OCI-LY3 (cell line): ENCODE measurements around the gene S100P.
A peak's percentile ranks its signal among the peaks of the same experiment; 100 is the strongest.

ENCODE experiments used
- H2AFZ ChIP-seq: fragments of 200-600, 300-600 bp; shearing (Covaris generic); 2 replicates; pipeline ENCODE4 v1.6.0; 2014; ENCODE audit warnings: antibody characterized with exemption, low read depth, low read length
- H3K27ac ChIP-seq: fragments of 200-600, 300-600 bp; sonication (generic); 2 replicates; pipeline ENCODE4 v1.5.1; 2014; ENCODE audit warnings: mild to moderate bottlenecking, low read length, moderate library complexity, mixed read lengths
- H3K27me3 ChIP-seq: fragments of 200-600, 300-600 bp; sonication (generic); 2 replicates; pipeline ENCODE4 v1.6.1; 2014; ENCODE audit warnings: low read depth, low read length, mixed read lengths
- H3K36me3 ChIP-seq: fragments of 200-600, 300-600 bp; sonication (generic); replicated peaks from 2 replicates; pipeline ENCODE3; 2014; ENCODE audit warnings: low read depth, low read length, mixed read lengths
- H3K4me1 ChIP-seq: fragments of 300-600, 200-600 bp; sonication (generic); 2 replicates; pipeline ENCODE4 v1.6.1; 2014; ENCODE audit warnings: low read length, mixed read lengths
- H3K4me2 ChIP-seq: fragments of 200-600, 300-600 bp; sonication (generic); 2 replicates; pipeline ENCODE4 v1.6.1; 2014; ENCODE audit warnings: low read length, mixed read lengths
- H3K4me3 ChIP-seq: fragments of 300-600, 200-600 bp; sonication (generic); 2 replicates; pipeline ENCODE4 v1.5.1; 2014; ENCODE audit warnings: antibody characterized with exemption, mild to moderate bottlenecking, low read length, moderate library complexity
- H3K79me2 ChIP-seq: fragments of 300-600, 200-600 bp; shearing (Covaris generic); 2 replicates; pipeline ENCODE4 v1.6.1; 2014; ENCODE audit warnings: mild to moderate bottlenecking, low read length, mixed read lengths
- H3K9ac ChIP-seq: fragments of 300-600, 200-600 bp; shearing (Covaris generic); 2 replicates; pipeline ENCODE4 v1.6.0; 2014; ENCODE audit warnings: mild to moderate bottlenecking, low read length, moderate library complexity
- H3K9me3 ChIP-seq: fragments of 200-600, 300-600 bp; shearing (Covaris generic); 2 replicates; pipeline ENCODE4 v1.6.1; 2014; ENCODE audit warnings: low read length, mixed read lengths; ENCODE audit not compliant: insufficient read depth
- H4K20me1 ChIP-seq: fragments of 200-600, 300-600 bp; sonication (generic); 2 replicates; pipeline ENCODE4 v1.6.1; 2016; ENCODE audit warnings: low read length, mixed read lengths; ENCODE audit not compliant: insufficient read depth
- EZH2phosphoT487 ChIP-seq: fragments of 200-600 bp; shearing (Covaris generic); IDR thresholded peaks from 2 replicates; pipeline ENCODE4 v1.6.1; 2018; ENCODE audit warnings: antibody characterized with exemption, mixed run types, low read depth
- TF ChIP-seq, protein P1 (sequence below): fragments of 200-600, 300-600 bp; sonication (generic); IDR thresholded peaks from 2 replicates; pipeline ENCODE4 v1.5.1; 2014; ENCODE audit warnings: antibody characterized with exemption, low read length, low read depth

S100P gene

DNA sequence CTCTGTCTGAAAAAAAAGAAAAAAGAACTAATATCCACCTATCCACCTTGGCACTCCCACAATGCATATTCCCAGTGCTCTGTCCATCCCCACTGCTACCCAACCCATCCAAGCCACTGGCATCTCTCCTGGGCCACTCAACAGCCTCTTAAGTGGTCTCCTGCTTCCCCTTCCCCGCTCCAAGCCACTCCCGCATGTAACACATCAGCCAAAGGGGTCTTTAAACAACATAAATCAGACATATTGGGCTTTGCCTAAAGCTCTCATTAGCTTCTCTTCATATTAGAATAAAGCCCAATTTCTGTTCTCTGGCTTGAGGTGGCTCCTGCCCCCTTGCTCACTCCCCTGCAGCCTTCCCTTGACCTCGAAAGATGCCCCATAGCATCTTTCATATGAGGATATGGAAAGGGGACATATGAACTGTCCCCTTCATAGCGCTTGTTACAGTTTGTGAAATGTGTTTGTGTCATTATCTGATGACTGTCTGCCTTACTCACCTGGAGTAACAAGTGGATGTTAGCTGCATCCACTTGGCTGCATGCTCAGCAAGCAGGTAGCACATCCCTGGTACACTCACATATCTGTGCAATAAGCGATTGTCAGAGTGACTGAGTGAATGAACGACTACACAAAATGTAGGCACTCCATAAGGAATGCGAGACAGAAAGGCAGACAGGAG, 25.4 kb downstream of the S100P start:
- Histone ChIP-seq H2AFZ (no peak overlapping the region), H3K9ac (no peak overlapping the region), H3K79me2 (peaks cover 25% of the 10 kb centered on the region), H3K27me3 (no peaks in the 10 kb centered on the region), H3K9me3 (no peaks in the 10 kb centered on the region), H3K4me3 (no peak overlapping the region), H3K4me2 (no peak overlapping the region), H3K36me3 (no peaks in the 10 kb centered on the region), H3K4me1 (peaks cover 24% of the 10 kb centered on the region), H4K20me1 (0 out of 2 replicates have a peak, but pooled peaks cover 5% of the 10 kb centered on the region), H3K27ac (no peak overlapping the region)
- TF ChIP-seq, protein P1, sequence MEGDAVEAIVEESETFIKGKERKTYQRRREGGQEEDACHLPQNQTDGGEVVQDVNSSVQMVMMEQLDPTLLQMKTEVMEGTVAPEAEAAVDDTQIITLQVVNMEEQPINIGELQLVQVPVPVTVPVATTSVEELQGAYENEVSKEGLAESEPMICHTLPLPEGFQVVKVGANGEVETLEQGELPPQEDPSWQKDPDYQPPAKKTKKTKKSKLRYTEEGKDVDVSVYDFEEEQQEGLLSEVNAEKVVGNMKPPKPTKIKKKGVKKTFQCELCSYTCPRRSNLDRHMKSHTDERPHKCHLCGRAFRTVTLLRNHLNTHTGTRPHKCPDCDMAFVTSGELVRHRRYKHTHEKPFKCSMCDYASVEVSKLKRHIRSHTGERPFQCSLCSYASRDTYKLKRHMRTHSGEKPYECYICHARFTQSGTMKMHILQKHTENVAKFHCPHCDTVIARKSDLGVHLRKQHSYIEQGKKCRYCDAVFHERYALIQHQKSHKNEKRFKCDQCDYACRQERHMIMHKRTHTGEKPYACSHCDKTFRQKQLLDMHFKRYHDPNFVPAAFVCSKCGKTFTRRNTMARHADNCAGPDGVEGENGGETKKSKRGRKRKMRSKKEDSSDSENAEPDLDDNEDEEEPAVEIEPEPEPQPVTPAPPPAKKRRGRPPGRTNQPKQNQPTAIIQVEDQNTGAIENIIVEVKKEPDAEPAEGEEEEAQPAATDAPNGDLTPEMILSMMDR, result no peak
- no peak for TF ChIP-seq EZH2phosphoT487

DNA sequence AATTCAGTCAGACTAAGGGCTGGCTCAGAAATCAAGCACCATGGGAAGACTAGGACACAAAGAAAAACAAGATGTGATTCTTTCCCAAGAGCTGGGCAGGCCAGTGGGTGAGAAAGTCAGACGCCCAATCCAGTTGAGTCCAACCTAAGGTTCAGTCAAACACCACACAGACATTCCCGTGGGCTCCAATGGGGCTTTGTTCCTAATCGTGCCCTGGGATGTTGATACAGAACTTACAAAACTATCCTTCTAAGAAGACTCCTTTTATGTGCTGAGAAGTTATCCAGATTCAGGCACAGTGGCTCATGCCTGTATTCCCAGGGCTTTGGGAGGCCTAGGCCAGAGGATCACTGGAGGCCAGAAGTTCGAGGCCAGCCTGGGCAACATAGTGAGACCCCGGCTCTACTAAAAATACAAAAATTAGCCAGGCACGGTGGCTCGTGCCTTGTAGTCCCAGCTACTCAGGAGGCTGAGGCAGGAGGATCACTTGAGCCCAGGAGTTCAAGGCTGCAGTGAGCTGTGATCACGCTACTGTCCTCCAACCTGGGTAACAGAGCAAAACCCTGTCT, 26.0 kb downstream of the S100P start:
- H3K79me2 ChIP-seq, result peaks cover 25% of the 10 kb centered on the region
- no peaks in the 10 kb centered on the region for H3K9me3 ChIP-seq
- no peaks in the 10 kb centered on the region for H3K27me3 ChIP-seq
- 0 out of 2 replicates have a peak, but pooled peaks cover 5% of the 10 kb centered on the region for H4K20me1 ChIP-seq
- no peak overlapping the region for H3K9ac ChIP-seq
- TF ChIP-seq, protein P1, result no peak
- no peaks in the 10 kb centered on the region for H3K36me3 ChIP-seq
- H2AFZ ChIP-seq, result no peak overlapping the region
- H3K4me1 ChIP-seq, result peaks cover 24% of the 10 kb centered on the region
- no peak overlapping the region for H3K27ac ChIP-seq
- no peak overlapping the region; the same call in 1 of the 2 replicates for H3K4me3 ChIP-seq
- H3K4me2 ChIP-seq, result no peak overlapping the region; the same call in 1 of the 2 replicates

GRCh38 chr4:6720202-6720699, 26.6 kb downstream of the S100P start:
- peak overlapping the region; percentile 47 for H3K4me3 ChIP-seq
- H3K27ac ChIP-seq, result no peak overlapping the region
- no peak for TF ChIP-seq EZH2phosphoT487
- TF ChIP-seq, protein P1, result peak; percentile 96

DNA sequence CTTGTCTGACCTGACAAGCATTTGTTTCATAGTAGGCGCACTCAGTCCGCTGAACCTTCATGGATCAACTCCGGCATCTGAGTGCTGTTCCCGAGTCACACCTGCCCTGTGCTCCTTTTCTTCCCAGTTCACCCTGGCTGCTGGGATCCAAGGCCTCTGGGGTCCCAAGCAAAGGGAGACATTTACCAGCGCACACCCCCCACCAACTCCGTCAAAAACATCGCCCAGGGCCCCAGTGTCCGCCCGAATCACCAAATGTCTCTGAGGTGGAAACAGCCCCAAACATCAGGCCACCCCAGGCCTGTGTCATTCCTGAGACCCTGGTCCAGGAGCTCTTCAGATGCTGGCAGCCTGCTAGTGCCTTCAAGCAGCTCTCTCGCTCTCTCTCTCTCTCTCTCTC, 27.4 kb downstream of the S100P start:
- Histone ChIP-seq H3K79me2 (peaks cover 21% of the 10 kb centered on the region), H2AFZ (no peak overlapping the region), H3K27me3 (no peaks in the 10 kb centered on the region), H3K4me1 (peaks cover 15% of the 10 kb centered on the region), H3K9ac (no peak overlapping the region), H3K4me3 (no peak overlapping the region), H4K20me1 (0 out of 2 replicates have a peak, but pooled peaks cover 5% of the 10 kb centered on the region), H3K36me3 (no peaks in the 10 kb centered on the region), H3K9me3 (no peaks in the 10 kb centered on the region), H3K4me2 (no peak overlapping the region), H3K27ac (no peak overlapping the region)
- TF ChIP-seq, protein P1, result no peak
- TF ChIP-seq EZH2phosphoT487, result no peak

More at GRCh38 chr4:6720202-6720699, 26.6 kb downstream of the S100P start:
- H3K9me3 ChIP-seq, result no peaks in the 10 kb centered on the region
- H2AFZ ChIP-seq, result peak overlapping the region; percentile 16; the same call in 1 of the 2 replicates
- 0 out of 2 replicates have a peak, but pooled peaks cover 5% of the 10 kb centered on the region for H4K20me1 ChIP-seq
- peaks cover 19% of the 10 kb centered on the region for H3K4me1 ChIP-seq
- no peak overlapping the region for H3K9ac ChIP-seq
- peak overlapping the region; percentile 65 for H3K4me2 ChIP-seq
- no peaks in the 10 kb centered on the region for H3K27me3 ChIP-seq
- H3K79me2 ChIP-seq, result peaks cover 25% of the 10 kb centered on the region
- no peaks in the 10 kb centered on the region for H3K36me3 ChIP-seq
